SK-N-SH treated with all-trans-retinoic acid at 6 μM for 48 hours (cell line): ENCODE data around the gene LRRC23.

Experiments used
- ATAC-seq: fragments of 200-7000 bp; cut with Tn5 transposase; 3 replicates; pipeline ENCODE4 v1.9.1; 2020; ENCODE audit warnings: mild to moderate bottlenecking, moderate library complexity
- BACH2 ChIP-seq: fragments of 250-450 bp; sonication (Bioruptor Pico); IDR thresholded peaks from 2 replicates; pipeline ENCODE4 v1.9.0; 2021; ENCODE audit warnings: mild to moderate bottlenecking, borderline replicate concordance
- CSDC2 ChIP-seq: fragments of 250-450 bp; sonication (Bioruptor Pico); IDR thresholded peaks from 2 replicates; pipeline ENCODE4 v1.5.0; 2020; ENCODE audit warnings: mild to moderate bottlenecking, moderate library complexity
- ESRRG ChIP-seq: fragments of 250-450 bp; sonication (Bioruptor Pico); IDR thresholded peaks from 2 replicates; pipeline ENCODE4 v1.6.1; 2021; ENCODE audit warnings: mild to moderate bottlenecking
- ISL1 ChIP-seq: fragments of 250-450 bp; sonication (Bioruptor Pico); IDR thresholded peaks from 2 replicates; pipeline ENCODE4 v2.1.2; 2022; ENCODE audit warnings: mild to moderate bottlenecking, moderate library complexity
- OSR1 ChIP-seq: fragments of 250-450 bp; sonication (Bioruptor Pico); IDR thresholded peaks from 2 replicates; pipeline ENCODE4 v1.8.0; 2022; ENCODE audit warnings: moderate library complexity, mild to moderate bottlenecking, inconsistent platforms
- PATZ1 ChIP-seq: fragments of 250-450 bp; sonication (Bioruptor Pico); IDR thresholded peaks from 2 replicates; pipeline ENCODE4 v1.8.0; 2020; ENCODE audit warnings: mild to moderate bottlenecking, moderate library complexity, borderline replicate concordance
- POU6F1 ChIP-seq: fragments of 250-450 bp; sonication (Bioruptor Pico); IDR thresholded peaks from 2 replicates; pipeline ENCODE4 v1.8.0; 2021; ENCODE audit warnings: low read depth, mild to moderate bottlenecking, moderate library complexity, borderline replicate concordance
- PPARA ChIP-seq: fragments of 250-450 bp; sonication (Bioruptor Pico); IDR thresholded peaks from 2 replicates; pipeline ENCODE4 v1.5.0; 2020; ENCODE audit warnings: mild to moderate bottlenecking, borderline replicate concordance
- RARB ChIP-seq: fragments of 250-450 bp; sonication (Bioruptor Pico); IDR thresholded peaks from 2 replicates; pipeline ENCODE4 v1.8.0; 2021; ENCODE audit warnings: mild to moderate bottlenecking, moderate library complexity
- SNAI2 ChIP-seq: fragments of 250-450 bp; sonication (Bioruptor Pico); IDR thresholded peaks from 2 replicates; pipeline ENCODE4 v1.5.0; 2020; ENCODE audit warnings: mild to moderate bottlenecking, moderate library complexity
- TCF4 ChIP-seq: fragments of 250-450 bp; sonication (Bioruptor Pico); IDR thresholded peaks from 2 replicates; pipeline ENCODE4 v1.8.0; 2021; ENCODE audit warnings: mild to moderate bottlenecking, moderate library complexity, borderline replicate concordance
- TOX ChIP-seq: fragments of 250-450 bp; sonication (Bioruptor Pico); IDR thresholded peaks from 2 replicates; pipeline ENCODE4 v1.8.0; 2021; ENCODE audit warnings: mild to moderate bottlenecking, moderate library complexity, borderline replicate concordance
- ZC3H10 ChIP-seq: fragments of 250-450 bp; sonication (Bioruptor Pico); IDR thresholded peaks from 2 replicates; pipeline ENCODE4 v1.5.1; 2021; ENCODE audit warnings: mild to moderate bottlenecking, moderate library complexity
- ZFP3 ChIP-seq: fragments of 250-450 bp; sonication (Bioruptor Pico); IDR thresholded peaks from 2 replicates; pipeline ENCODE4 v1.5.0; 2020; ENCODE audit warnings: mild to moderate bottlenecking, moderate library complexity
- ZFP30 ChIP-seq: fragments of 450-650 bp; formaldehyde crosslinking; IDR thresholded peaks from 2 replicates; pipeline ENCODE4 v1.5.0; 2022; ENCODE audit warnings: mild to moderate bottlenecking, moderate library complexity
- ZNF565 ChIP-seq: fragments of 450-650 bp; formaldehyde crosslinking; conservative IDR thresholded peaks from 2 replicates; pipeline ENCODE4 v1.5.0; 2020; ENCODE audit warnings: low read depth, mild to moderate bottlenecking, moderate library complexity
- ZNF70 ChIP-seq: fragments of 450-650 bp; formaldehyde crosslinking; IDR thresholded peaks from 2 replicates; pipeline ENCODE4 v1.5.0; 2020; ENCODE audit warnings: mild to moderate bottlenecking, moderate library complexity
- TF ChIP-seq, protein P1 (sequence below): fragments of 250-450 bp; sonication (Bioruptor Pico); IDR thresholded peaks from 2 replicates; pipeline ENCODE4 v1.5.0; 2020; ENCODE audit warnings: mild to moderate bottlenecking, moderate library complexity
- TF ChIP-seq, protein P2 (sequence below): fragments of 250-450 bp; sonication (Bioruptor Pico); IDR thresholded peaks from 2 replicates; pipeline ENCODE4 v1.5.1; 2020; ENCODE audit warnings: low read depth, mild to moderate bottlenecking, moderate library complexity
- TF ChIP-seq, protein P3 (sequence below): fragments of 250-450 bp; sonication (Bioruptor Pico); IDR thresholded peaks from 2 replicates; pipeline ENCODE4 v1.5.1; 2021; ENCODE audit warnings: mild to moderate bottlenecking, moderate library complexity

The LRRC23 gene

DNA sequence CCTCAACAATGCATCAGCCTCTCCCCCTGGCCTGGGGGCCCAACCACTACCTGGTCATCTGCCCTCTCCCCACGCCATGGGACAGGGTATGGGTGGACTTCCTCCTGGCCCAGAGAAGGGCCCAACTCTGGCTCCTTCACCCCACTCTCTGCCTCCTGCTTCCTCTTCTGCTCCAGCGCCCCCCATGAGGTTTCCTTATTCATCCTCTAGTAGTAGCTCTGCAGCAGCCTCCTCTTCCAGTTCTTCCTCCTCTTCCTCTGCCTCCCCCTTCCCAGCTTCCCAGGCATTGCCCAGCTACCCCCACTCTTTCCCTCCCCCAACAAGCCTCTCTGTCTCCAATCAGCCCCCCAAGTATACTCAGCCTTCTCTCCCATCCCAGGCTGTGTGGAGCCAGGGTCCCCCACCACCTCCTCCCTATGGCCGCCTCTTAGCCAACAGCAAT, 31.6 kb downstream of the LRRC23 start:
- TF ChIP-seq SNAI2 (CRISPR knock-in tag) (no peak), ISL1 (CRISPR knock-in tag) (no peak), TOX (CRISPR knock-in tag) (no peak)
- TF ChIP-seq, protein P1, sequence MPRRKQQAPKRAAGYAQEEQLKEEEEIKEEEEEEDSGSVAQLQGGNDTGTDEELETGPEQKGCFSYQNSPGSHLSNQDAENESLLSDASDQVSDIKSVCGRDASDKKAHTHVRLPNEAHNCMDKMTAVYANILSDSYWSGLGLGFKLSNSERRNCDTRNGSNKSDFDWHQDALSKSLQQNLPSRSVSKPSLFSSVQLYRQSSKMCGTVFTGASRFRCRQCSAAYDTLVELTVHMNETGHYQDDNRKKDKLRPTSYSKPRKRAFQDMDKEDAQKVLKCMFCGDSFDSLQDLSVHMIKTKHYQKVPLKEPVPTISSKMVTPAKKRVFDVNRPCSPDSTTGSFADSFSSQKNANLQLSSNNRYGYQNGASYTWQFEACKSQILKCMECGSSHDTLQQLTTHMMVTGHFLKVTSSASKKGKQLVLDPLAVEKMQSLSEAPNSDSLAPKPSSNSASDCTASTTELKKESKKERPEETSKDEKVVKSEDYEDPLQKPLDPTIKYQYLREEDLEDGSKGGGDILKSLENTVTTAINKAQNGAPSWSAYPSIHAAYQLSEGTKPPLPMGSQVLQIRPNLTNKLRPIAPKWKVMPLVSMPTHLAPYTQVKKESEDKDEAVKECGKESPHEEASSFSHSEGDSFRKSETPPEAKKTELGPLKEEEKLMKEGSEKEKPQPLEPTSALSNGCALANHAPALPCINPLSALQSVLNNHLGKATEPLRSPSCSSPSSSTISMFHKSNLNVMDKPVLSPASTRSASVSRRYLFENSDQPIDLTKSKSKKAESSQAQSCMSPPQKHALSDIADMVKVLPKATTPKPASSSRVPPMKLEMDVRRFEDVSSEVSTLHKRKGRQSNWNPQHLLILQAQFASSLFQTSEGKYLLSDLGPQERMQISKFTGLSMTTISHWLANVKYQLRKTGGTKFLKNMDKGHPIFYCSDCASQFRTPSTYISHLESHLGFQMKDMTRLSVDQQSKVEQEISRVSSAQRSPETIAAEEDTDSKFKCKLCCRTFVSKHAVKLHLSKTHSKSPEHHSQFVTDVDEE (CRISPR knock-in tag): no peak
- ATAC-seq: no peak

- ATAC-seq: 0 out of 3 replicates have a peak, but pooled peaks have one; percentile 0
- TF ChIP-seq ISL1 (CRISPR knock-in tag): no peak
- no peak for TF ChIP-seq ZFP3 (CRISPR knock-in tag)
- no peak for TF ChIP-seq ESRRG (CRISPR knock-in tag)
- no peak for TF ChIP-seq ZFP30
- TF ChIP-seq, protein P2, sequence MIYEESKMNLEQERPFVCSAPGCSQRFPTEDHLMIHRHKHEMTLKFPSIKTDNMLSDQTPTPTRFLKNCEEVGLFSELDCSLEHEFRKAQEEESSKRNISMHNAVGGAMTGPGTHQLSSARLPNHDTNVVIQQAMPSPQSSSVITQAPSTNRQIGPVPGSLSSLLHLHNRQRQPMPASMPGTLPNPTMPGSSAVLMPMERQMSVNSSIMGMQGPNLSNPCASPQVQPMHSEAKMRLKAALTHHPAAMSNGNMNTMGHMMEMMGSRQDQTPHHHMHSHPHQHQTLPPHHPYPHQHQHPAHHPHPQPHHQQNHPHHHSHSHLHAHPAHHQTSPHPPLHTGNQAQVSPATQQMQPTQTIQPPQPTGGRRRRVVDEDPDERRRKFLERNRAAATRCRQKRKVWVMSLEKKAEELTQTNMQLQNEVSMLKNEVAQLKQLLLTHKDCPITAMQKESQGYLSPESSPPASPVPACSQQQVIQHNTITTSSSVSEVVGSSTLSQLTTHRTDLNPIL: no peak
- TF ChIP-seq OSR1 (CRISPR knock-in tag): no peak
- TF ChIP-seq, protein P3, sequence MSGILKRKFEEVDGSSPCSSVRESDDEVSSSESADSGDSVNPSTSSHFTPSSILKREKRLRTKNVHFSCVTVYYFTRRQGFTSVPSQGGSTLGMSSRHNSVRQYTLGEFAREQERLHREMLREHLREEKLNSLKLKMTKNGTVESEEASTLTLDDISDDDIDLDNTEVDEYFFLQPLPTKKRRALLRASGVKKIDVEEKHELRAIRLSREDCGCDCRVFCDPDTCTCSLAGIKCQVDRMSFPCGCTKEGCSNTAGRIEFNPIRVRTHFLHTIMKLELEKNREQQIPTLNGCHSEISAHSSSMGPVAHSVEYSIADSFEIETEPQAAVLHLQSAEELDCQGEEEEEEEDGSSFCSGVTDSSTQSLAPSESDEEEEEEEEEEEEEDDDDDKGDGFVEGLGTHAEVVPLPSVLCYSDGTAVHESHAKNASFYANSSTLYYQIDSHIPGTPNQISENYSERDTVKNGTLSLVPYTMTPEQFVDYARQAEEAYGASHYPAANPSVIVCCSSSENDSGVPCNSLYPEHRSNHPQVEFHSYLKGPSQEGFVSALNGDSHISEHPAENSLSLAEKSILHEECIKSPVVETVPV: no peak
- no peak for TF ChIP-seq RARB (CRISPR knock-in tag)
- TF ChIP-seq POU6F1: no peak
- no peak for TF ChIP-seq TOX (CRISPR knock-in tag)
- TF ChIP-seq SNAI2 (CRISPR knock-in tag): no peak
- no peak for TF ChIP-seq ZC3H10 (CRISPR knock-in tag)
- TF ChIP-seq ZNF565 (CRISPR knock-in tag): no peak
- TF ChIP-seq ZNF70 (CRISPR knock-in tag): no peak
- no peak for TF ChIP-seq TCF4 (CRISPR knock-in tag)
- TF ChIP-seq PPARA (CRISPR knock-in tag): no peak
- TF ChIP-seq, protein P1 (CRISPR knock-in tag): no peak
- TF ChIP-seq PATZ1 (CRISPR knock-in tag): no peak
- TF ChIP-seq BACH2: no peak
- TF ChIP-seq CSDC2 (CRISPR knock-in tag): no peak
Observed at GRCh38 chr12:6936636-6937480, 32.2 kb downstream of the LRRC23 start.
